ENCODE results near the gene FUT9.

FUT9 gene

DNA sequence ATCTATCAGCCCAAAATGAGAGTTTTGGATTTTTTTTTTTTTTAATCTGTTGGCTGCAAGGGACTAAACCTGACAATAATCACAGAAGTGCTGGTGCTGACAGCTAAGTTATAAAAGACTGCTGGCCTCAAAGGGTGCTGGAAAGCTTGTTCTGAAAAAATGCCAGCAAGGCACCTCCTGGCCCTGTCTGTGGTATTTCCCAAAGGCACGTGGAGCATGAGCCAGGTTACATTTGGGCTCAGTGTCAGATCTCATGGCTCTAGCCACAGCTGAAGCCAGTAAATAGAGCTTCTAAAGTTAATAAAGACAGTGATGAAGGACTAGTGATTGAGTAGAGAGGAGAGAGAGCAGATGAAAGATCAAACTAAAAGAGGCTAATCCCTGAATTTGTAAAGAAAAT is 178.9 kb downstream of the FUT9 start:
- Histone ChIP-seq H3K4me3 (ENCODE audit: low read length, poor library complexity, severe bottlenecking) (no peak overlapping the region), H2AFZ (ENCODE audit: low read length) (no peak overlapping the region), H3K4me2 (ENCODE audit: low read depth, low read length, poor library complexity, severe bottlenecking) (no peak overlapping the region), H4K20me1 (ENCODE audit: insufficient read depth, low read length, poor library complexity, severe bottlenecking) (no peaks in the 10 kb centered on the region), H3K79me2 (ENCODE audit: insufficient read depth, low read length) (no peaks in the 10 kb centered on the region), H3F3A (ENCODE audit: low read depth) (no peaks in the 10 kb centered on the region), H3K36me3 (ENCODE audit: insufficient read depth, low read length) (no peaks in the 10 kb centered on the region), H3K27me3 (ENCODE audit: insufficient read depth, low read length, poor library complexity, severe bottlenecking) (no peaks in the 10 kb centered on the region), H3K9me3 (ENCODE audit: insufficient read depth, low read depth, low read length) (no peaks in the 10 kb centered on the region), H3K4me1 (ENCODE audit: insufficient read depth, low read length, poor library complexity, severe bottlenecking) (no peaks in the 10 kb centered on the region), H3K9me2 (replicated peaks; ENCODE audit: low read depth, low read length) (no peaks in the 10 kb centered on the region), H3K9ac (ENCODE audit: low read depth, low read length, poor library complexity, severe bottlenecking) (no peak overlapping the region)
- TF ChIP-seq, protein P1, sequence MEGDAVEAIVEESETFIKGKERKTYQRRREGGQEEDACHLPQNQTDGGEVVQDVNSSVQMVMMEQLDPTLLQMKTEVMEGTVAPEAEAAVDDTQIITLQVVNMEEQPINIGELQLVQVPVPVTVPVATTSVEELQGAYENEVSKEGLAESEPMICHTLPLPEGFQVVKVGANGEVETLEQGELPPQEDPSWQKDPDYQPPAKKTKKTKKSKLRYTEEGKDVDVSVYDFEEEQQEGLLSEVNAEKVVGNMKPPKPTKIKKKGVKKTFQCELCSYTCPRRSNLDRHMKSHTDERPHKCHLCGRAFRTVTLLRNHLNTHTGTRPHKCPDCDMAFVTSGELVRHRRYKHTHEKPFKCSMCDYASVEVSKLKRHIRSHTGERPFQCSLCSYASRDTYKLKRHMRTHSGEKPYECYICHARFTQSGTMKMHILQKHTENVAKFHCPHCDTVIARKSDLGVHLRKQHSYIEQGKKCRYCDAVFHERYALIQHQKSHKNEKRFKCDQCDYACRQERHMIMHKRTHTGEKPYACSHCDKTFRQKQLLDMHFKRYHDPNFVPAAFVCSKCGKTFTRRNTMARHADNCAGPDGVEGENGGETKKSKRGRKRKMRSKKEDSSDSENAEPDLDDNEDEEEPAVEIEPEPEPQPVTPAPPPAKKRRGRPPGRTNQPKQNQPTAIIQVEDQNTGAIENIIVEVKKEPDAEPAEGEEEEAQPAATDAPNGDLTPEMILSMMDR (conservative IDR thresholded peaks at IDR 0.05; ENCODE audit: low read length) = no peak
- no peak for TF ChIP-seq EZH2phosphoT487 (IDR thresholded peaks at IDR 0.05; ENCODE audit: borderline replicate concordance)

DNA sequence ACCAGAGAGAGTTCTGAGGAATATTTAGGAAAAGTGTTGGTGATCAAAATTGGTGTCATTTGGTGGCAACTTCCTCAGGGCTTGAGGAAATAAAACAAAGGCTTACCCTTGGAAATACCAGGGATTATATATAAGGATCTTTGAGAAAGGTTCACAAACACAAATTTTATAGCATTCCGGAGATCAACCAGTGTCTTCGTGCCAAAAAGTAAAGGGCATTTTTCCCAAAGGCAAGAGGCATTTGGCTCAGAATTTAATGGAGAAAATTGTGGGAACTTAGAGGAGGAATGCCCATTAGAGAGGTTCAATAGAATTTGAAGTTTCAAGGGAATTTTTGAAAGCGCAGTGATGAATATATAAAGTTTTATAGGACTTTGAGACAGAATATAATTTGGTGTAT is 179.5 kb downstream of the FUT9 start:
- no peak overlapping the region for H2AFZ ChIP-seq (ENCODE audit: low read length)
- no peaks in the 10 kb centered on the region for H3K4me1 ChIP-seq (ENCODE audit: insufficient read depth, low read length, poor library complexity, severe bottlenecking)
- H3K27me3 ChIP-seq (ENCODE audit: insufficient read depth, low read length, poor library complexity, severe bottlenecking) = no peaks in the 10 kb centered on the region

DNA sequence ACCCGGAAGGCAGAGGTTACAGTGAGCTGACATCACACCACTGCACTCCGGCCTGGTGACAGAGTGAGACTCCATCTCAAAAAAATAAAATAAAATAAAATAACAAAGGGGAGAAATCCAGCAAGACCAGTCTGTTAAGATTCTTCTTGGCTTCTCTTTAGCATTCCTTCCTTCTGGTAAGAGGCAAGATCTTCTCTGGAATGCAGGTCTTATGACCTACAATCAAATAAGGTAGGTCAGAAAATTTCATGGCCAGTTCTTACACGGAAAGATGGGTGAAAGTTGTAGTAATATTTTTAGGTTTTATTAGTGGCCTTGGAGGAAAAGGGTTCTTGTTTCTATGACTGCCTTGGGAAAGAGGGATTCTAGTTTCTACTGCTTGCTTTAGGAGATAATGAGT is 180.9 kb downstream of the FUT9 start:
- no peak for TF ChIP-seq EZH2phosphoT487 (IDR thresholded peaks at IDR 0.05; ENCODE audit: borderline replicate concordance)
- TF ChIP-seq, protein P1 (conservative IDR thresholded peaks at IDR 0.05; ENCODE audit: low read length) = no peak
- no peaks in the 10 kb centered on the region for H3K27me3 ChIP-seq (ENCODE audit: insufficient read depth, low read length, poor library complexity, severe bottlenecking)
- no peaks in the 10 kb centered on the region for H3K9me2 ChIP-seq (replicated peaks; ENCODE audit: low read depth, low read length)
- no peak overlapping the region for H3K4me3 ChIP-seq (ENCODE audit: low read length, poor library complexity, severe bottlenecking)
- no peaks in the 10 kb centered on the region for H3F3A ChIP-seq (ENCODE audit: low read depth)
- H2AFZ ChIP-seq (ENCODE audit: low read length) = no peak overlapping the region
- no peaks in the 10 kb centered on the region for H3K79me2 ChIP-seq (ENCODE audit: insufficient read depth, low read length)
- no peaks in the 10 kb centered on the region for H3K9me3 ChIP-seq (ENCODE audit: insufficient read depth, low read depth, low read length)
- H3K9ac ChIP-seq (ENCODE audit: low read depth, low read length, poor library complexity, severe bottlenecking) = no peak overlapping the region
- H3K36me3 ChIP-seq (ENCODE audit: insufficient read depth, low read length) = no peaks in the 10 kb centered on the region
- no peaks in the 10 kb centered on the region for H4K20me1 ChIP-seq (ENCODE audit: insufficient read depth, low read length, poor library complexity, severe bottlenecking)
- H3K4me2 ChIP-seq (ENCODE audit: low read depth, low read length, poor library complexity, severe bottlenecking) = no peak overlapping the region
- H3K4me1 ChIP-seq (ENCODE audit: insufficient read depth, low read length, poor library complexity, severe bottlenecking) = no peaks in the 10 kb centered on the region

More for the DNA sequence above, 179.5 kb downstream of the FUT9 start:
- H3K36me3 ChIP-seq (ENCODE audit: insufficient read depth, low read length) = no peaks in the 10 kb centered on the region
- H3K9me2 ChIP-seq (replicated peaks; ENCODE audit: low read depth, low read length) = no peaks in the 10 kb centered on the region
- no peak overlapping the region for H3K9ac ChIP-seq (ENCODE audit: low read depth, low read length, poor library complexity, severe bottlenecking)
- H3K4me3 ChIP-seq (ENCODE audit: low read length, poor library complexity, severe bottlenecking) = no peak overlapping the region
- no peaks in the 10 kb centered on the region for H3K79me2 ChIP-seq (ENCODE audit: insufficient read depth, low read length)
- no peaks in the 10 kb centered on the region for H3F3A ChIP-seq (ENCODE audit: low read depth)
- TF ChIP-seq, protein P1 (conservative IDR thresholded peaks at IDR 0.05; ENCODE audit: low read length) = no peak
- TF ChIP-seq EZH2phosphoT487 (IDR thresholded peaks at IDR 0.05; ENCODE audit: borderline replicate concordance) = no peak
- no peaks in the 10 kb centered on the region for H4K20me1 ChIP-seq (ENCODE audit: insufficient read depth, low read length, poor library complexity, severe bottlenecking)
- no peak overlapping the region for H3K4me2 ChIP-seq (ENCODE audit: low read depth, low read length, poor library complexity, severe bottlenecking)
- no peaks in the 10 kb centered on the region for H3K9me3 ChIP-seq (ENCODE audit: insufficient read depth, low read depth, low read length)
